Activated T-cell treated with anti-CD3 and anti-CD28 coated beads for 24 hours (primary cell): ENCODE measurements around the gene SLIT1.

Experiments used
- DNase-seq: peaks from one replicate; pipeline ENCODE4 v3.0.0-alpha.2; 2020; ENCODE audit warnings: low read depth

The SLIT1 gene

DNA sequence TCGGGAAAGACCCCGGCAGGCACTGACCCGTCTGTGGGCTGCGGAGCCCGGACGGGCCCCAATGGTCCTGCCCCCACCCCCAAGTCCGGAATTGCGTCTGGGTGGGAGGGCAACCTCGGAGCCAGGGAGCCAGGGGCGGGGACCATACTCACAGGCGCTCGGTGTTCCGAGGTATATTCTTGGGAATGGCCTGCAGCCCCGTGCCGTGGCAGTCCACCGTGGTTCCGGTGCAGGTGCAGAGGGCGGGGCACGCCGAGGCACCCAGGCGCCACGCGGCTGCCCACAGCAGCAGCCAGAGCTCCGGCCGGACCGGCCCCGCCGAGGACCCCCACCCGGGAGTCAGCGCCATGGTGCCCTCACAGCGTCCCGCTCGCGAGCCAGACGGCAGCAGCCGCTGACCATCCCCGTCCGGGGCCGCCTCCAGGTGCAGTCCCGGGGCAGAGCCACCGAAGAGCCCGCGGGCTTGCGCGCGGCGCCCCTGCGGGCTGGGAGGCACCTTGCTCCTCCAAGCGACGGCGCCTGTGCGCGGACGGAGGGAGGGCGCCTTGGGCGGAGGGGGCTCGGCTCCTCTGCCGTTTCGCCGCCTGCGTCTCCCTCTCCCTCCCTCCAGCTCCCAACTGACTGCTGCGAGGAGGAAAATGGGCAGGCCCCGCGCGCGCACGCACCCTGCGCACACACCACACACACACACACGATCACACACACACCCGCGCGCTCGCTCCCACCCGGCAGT, at the start of gene SLIT1:
SLIT1 (minus strand) TSS at position 634 of the 733 bp plus-strand sequence; CDS start at position 349, 285 bp downstream.
- DNase-seq: no peak

DNA sequence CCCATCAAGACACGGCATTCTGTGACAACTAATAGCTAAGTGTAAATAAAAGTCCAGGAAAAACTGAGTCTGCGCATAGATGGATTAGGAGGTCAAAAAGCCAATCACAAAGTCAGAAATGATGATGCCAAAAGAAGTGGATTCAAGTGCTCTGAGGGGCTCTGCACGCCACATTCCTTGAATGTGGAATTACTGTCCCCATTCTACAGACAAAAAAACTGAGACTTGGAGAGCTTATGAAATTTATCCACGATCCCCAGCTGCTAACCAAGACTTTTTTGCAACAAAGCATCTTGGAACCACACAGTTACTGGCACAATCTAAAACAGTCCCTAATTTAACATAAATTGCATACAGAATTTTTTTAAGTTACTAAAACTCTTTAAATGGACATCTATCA, 49.6 kb upstream of the SLIT1 start:
- no peak for DNase-seq

DNA sequence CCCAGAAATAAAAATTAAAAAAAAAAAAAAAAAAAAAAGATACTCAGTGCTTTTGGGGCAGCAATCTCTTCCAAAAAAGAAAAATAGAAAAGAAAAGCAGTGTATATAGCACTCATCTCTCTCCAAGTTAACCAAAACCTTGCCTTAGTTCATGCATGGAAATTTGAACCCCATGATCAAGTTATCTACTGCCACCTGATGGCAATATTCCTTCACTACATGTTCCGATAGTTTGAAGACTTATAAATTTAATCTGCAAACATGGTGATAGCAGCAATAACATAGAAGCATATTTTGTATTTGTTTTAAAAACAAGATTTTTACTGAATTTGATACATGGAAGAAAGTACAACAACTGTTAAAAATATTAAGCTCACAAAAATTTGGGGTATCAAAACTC, 48.6 kb upstream of the SLIT1 start:
- no peak for DNase-seq

DNA sequence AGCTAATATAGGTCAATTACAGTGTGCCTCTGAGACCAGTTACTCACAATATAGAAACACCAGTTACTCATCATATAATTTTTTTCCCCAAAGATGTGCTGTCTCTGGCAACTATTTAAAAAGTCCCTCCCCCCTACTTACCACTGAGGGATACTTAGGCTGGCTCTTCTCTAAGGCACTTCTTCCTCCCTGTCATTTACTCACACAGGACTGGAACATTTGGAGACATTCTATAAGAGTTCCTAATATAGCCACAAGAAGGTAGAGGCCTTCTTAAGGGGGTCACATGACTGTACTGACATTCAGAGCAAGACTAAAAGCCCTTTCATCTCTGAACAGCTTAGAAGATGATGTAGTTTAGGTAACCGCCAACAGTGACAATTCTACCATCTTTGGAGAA, 44.4 kb upstream of the SLIT1 start:
- no peak for DNase-seq

DNA sequence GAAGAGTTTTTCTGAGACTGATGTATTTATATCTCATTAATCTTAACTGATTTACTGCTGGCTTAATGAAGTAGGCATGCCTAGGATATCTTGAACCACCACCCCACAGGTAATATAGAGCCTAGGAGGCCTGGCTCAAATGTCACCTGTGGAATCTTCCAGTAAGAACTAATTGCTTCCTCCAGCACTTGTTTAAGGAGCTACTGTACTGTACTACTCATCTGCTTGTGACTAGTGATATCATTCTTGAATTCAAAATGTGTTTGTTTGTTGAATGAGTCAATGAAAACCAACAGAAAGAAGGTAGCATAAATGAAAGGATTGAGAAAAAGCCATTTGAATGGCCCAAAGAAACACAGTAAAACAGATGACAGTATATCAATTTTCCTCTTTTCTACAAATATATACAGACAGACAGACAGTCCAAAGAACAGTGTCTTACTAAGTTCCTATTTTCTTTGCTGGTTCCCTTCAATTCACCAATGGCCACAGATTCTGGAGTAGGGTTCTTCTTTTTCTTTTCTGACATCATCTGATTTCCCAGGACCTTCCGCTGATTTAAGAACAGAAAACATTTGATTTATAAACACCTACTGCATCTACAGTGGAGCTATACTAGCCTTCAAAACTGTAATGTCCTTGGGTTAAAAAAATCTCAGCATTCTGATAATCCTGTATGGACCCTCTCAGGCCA, 43.7 kb upstream of the SLIT1 start:
- DNase-seq: no peak

DNA sequence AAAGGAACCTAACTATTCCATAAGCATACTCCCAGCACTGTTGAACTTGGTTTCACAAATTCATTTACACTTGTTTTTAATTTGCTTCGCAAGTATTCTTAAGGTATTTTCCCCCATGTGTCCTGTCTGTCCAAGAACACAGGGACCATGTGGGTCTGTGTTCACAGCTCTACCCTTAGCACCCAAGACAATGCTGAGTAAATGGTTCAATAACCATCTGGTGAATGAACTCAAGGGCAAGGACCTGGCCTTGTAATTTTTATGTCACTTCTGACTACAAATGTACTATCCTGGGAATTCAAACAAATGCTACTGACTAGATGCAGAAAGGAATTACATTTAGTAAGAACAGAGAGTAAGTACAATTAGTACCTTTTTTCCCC, 43.0 kb upstream of the SLIT1 start:
- DNase-seq: no peak

DNA sequence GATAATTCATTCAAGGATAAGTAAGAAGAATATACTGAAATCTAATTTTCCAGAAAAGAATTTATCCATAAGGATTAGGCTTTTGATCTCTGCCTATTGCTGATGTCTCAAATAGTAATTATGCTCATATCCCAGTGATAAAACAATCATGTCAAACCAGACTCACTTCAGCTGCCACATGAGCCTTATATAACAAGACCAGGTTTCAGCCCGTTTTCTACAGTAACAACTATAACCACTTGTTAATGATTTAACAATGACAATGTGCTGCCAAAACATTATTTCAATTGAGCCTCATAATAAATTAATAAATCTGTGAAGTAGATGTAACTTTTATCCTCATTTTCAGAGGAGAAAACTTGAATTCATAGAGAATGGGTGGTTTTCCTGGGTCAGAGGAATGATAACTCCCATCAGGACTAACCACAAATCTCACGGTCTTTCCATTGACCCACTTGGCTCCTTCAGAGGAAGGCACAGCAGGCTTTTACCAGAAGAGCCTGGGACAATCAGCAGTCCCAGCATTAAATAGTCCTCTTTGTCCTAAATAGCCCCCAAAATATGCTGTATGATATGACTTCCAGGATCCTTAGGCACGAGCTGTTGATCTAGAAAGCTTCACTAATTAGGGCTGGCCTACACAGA, 42.5 kb upstream of the SLIT1 start:
- DNase-seq: no peak

DNA sequence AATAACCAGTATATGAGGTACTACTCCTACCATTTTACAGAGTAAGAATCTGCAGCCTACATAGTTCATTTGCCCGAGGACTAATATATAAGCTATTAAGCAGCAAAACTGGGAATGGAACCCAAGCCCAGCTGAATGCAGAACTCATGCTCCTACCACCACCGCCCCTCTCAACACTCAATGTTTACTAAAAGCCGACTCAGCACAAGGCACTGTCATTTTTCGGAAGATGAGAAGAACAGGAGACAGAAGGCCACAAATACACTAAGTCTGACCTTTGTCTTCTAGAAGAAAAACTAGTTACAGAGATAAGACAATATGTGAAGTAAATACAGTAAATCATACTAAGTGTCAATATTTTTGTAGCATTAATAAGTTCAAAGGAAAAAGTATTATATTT, 40.6 kb upstream of the SLIT1 start:
- DNase-seq: no peak

DNA sequence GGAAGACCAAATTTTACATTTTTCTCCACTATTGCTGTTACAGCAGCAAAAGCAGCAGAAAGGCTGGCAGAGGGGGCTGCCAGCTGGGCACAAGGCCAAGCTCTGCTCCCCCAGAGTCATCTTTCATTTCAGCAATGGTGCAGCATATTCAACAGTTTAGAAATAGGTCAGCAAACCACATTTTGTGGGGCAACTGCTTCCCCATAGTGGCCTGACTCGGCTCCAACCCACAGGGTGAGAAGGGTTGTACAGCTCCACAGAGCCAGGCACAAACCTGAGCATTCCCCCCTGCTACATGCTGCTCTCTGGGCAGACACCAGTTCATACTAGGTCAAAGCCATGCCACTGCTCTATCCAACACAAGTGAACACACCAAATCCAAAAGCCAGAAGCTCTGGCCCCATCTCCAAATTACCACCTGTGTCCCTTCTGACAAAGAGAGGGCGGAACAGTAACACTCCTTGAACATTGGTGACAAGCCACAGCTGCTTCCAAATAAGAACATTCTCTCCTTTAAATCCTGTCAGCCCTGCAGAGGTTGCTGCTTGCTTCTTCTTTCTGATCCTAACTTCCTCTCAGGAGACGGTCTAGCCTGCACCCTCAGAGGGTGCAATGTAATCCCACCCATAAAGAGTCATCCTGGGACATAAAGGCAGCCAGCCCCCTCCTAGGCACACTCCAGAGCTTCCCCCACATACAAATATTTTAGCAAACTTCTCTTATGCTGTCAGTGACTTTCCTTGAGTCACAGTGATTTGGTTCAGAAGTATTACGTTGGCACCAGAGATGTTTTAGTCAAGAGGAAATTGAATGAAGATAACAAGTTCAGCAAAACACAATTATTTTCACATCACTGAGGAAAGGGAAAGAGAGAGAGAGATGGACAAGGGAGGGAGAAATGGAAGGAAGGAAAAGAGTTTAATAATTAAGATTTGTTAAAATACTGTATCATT, 39.0 kb upstream of the SLIT1 start:
- no peak for DNase-seq

DNA sequence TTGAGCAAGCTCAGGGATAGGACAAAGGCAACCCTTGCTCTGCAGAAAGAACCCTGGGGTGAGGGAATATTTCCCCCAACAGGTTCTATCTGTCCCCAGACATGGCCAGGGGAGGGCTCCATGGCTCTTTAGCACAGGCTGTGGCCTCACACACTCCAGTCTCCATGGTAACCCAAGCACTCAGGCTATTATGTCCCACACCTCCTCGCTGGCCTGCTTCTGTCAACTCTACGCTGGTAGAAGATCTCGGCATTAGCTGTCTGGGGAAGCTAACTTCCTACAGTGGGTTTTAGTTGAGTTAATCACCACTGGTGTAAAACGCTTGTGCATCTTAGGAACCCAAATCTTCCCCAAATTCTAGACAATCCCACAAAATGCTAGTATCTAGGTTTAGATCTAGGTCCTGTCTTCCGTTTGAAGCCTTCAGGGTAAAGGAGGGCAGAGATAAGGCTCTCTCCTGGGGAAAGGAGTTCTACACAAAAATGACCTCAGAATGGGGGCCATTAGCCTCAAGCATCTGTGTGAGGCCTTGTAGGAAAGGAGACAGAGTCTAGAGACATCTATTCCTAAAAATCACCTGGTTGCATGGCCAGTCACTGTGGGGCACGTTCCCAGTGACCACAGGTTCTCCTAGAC, 36.7 kb upstream of the SLIT1 start:
- DNase-seq: no peak

DNA sequence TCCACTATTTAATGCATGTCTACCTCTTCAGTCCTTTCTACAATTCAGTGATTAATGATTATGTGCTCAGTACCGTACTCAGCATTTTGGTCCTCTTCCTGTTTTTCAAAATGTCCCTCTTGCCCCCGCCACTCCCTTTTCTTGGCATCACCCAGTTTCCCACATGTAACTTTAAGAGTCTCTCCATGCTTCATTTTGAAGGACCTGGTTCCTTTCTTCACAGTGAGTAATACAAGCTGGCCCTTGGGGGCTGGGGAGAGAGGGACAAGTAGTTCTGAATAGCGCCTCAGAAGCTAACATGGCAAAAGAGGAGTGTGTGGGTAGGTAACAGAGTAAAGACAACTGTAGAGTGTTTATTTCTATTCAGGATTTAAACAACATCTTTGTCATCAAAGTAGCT, 34.6 kb upstream of the SLIT1 start:
- DNase-seq: no peak

DNA sequence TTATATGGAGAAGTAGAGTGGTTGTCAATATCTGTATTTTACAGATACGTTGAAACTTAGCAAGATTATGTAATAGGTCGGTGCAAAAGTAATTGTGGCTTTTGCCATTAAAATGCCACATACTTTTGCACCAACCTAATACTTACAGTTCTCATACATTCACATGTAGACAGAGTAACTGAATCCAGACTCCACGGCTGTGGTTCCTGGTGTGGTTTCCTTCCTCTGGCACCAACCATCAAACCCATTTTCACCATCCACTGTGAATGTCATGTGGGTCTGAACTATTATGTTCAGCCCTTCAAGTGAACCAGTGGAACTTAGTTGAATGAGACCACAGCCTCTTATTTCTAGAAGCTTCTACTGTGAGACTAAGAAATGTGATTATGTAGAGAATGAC, 31.5 kb upstream of the SLIT1 start:
- DNase-seq: no peak

DNA sequence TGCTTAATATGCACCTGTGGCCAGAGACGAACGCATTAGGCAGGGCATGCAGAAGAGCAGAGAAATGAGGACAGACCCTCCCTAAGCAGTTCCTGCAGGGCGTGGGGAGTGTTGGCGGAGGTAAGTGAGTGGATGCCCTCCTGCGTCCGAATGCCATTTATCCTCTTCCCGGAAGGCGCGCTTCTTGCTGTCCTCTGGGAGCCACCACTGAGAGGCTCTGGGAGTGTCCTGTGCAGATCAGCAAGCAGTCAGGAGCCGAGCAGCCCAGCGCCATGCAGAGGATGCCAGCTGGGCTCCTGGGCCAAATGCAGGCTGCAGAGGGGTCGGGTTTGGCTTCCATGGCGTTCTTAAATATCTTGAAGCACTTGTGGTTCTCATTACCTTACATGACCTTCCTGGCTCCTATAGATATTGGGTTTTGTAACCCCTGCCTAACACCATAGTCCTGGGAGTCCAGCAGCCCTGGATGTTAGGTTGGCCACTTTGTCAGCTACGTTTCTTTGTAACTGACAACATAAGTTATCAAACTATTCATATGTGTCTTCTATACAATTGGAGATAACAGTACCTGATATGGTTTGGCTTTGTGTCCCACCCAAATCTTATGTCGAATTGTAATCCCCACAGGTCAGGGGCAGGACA, 30.0 kb upstream of the SLIT1 start:
- DNase-seq: no peak

DNA sequence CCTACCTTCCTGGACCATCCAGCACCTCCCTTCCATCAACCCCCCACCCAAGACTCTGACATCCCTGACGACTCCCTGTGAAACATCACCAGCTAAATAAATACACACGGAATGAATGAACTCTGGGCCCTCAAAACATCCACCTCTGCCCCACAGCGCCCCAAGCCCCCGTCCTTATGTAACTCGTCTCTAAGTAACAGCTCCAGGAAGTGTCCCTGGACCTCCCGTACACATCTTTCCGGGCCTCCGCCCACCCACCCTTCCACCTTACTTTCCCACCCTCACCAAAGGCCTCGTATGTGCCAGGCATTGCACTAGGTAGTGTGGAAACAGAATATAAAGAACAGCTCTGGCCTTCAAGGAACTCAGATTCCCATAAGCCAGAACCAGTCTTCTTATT, 27.7 kb upstream of the SLIT1 start:
- DNase-seq: no peak

DNA sequence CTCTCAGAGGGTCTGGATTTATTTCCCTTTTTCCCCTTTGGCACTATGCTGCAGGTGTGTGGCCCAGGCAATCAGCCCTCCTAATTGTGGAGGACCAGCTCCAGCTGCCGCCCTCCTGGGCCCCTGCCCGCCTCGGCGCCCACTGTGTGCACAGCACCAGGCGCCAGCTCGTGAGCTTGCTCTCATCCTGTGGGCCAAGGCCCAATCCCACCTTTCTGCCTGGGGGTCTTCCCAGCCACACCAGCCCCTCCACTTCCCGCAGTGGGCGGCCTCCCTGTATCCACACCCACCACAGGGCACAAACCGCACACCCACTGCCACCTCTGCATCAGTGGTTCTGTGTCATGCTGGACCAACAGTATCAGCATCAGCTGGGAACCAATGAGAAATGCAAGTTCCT, 25.5 kb upstream of the SLIT1 start:
- DNase-seq: no peak

DNA sequence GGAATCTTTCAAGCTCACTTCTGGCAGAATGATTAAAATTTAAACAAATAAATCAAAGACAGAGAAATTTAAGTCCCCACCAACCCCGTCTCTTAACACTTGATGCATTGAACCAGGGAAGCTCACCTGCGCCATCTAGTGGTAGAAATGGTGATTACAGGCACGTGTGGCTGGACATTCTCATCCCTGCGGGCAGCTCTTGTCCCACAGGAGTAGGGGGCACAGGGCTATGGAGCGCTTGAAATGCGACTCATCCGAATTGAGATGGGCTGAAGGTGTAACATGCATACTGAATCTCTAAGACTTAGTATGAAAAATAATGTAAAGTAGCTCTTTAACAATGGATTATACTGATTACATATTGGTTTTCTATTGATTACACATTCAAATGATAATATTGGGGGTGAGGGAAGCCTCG, 24.8 kb upstream of the SLIT1 start:
- peak; percentile 54 for DNase-seq

DNA sequence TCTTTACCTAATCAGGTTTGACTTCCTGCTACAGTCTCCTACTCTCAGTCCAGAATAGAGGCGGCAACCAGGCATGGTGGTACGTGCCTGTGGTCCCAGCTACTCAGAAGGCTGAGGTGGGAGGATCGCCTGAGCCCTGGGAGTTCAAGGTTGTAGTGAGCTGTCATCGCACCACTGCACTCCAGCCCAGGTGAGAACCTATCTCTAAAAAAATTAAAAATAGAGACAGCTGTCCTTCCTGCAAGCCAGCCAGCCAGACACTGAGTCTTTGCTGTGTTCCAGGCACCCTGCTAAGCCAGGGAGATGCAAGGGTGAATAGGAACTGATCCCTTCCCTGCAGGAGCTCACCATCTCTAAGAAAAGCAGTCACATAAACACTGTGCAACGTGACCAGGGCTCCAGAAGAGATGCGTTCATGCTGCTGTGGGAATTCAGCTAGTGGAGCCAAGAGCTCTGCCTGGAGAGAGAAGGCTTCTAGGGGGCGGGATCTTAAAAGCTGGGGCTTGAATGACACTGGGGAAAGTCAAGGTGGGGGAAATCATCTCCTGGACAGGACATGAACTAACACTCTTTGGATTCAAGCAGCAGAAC, 22.1 kb upstream of the SLIT1 start:
- DNase-seq: no peak

DNA sequence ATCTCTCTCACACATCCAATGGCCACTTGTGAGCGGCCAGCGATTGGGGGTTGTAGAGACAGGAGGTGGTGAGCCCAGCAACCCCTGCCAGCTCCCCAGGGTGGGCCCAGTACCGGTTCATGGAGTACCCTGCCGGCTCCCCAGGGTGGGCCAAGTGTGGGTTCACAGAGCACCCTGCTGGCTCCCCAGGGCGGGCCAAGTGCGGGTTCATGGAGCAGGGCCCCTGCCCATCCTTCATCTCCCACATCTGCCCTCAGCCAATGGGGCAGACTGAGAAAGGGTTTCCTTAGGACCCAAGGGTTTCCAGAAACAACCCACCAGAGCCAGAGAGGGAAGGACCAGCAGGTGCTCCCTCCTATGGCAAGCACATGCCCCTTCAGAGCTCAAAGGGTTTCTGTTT, 21.4 kb upstream of the SLIT1 start:
- no peak for DNase-seq

DNA sequence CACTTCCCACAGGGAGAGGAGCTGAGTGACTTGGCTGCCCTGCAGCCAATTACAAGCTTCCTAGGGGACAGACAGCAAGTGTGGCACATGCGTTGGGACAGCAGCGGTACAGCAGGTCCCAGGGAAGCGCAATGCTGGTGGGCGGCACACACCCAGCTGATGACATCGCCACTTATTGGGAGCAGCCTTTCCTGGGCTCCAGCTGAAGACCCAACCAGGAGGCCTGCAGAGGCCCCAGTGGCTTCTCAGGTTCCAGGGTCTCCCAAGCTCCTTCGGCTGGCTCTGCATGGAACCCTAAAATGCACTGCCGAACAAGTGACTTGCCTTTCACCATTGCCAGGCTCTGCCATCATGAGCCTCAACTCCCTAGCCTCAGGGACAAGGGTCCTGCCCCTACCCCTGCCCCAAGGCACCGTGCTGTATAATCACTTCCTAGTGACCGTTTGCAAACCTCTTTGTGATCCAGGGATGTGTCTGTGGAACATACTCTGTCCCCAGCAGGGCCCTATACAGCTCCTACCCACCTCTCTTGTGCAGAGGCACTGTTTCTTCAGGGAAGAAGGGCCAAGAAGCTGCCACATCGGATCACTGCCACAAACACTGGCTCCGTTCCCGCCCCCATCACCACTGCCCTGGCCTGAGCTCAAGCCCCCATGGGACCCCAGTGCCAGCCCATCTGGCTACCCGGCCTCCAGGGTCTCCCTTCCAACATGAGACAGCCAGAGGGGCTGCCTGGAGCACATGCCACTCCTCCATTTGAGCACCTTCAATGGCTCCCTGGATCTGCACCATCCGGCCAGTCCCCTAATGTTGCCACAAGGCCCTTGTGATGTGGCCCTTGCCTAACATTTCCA, 19.3 kb upstream of the SLIT1 start:
- no peak for DNase-seq

DNA sequence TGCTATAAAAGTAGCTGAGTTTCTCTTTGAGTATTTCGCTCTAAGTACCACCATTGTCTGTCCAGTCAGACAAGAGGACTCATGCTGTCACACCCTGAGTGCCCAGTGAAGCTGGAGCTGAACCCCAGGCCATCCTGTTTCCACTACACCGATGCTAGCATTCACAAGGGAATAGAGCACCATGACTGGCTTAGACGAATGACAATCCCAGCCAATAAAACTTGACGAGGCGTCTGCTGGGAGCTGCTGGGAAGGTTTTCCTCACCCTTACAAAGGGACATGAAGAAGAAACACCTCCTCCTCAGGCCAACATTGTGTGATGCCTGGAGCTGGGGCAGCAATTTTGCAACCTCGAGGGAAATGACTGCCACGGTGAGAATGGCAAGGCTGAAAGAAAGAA, 17.5 kb upstream of the SLIT1 start:
- no peak for DNase-seq
